NCI-H2107 treated with DMSO at 0.1 percent for 48 hours (cell line): ENCODE measurements around the gene DKK3.

Experiments used
- DNase-seq: peaks from one replicate; lab custom pipeline; 2025; ENCODE audit not compliant: unreplicated experiment; lab: John Stamatoyannopoulos, UW

DKK3 gene

DNA sequence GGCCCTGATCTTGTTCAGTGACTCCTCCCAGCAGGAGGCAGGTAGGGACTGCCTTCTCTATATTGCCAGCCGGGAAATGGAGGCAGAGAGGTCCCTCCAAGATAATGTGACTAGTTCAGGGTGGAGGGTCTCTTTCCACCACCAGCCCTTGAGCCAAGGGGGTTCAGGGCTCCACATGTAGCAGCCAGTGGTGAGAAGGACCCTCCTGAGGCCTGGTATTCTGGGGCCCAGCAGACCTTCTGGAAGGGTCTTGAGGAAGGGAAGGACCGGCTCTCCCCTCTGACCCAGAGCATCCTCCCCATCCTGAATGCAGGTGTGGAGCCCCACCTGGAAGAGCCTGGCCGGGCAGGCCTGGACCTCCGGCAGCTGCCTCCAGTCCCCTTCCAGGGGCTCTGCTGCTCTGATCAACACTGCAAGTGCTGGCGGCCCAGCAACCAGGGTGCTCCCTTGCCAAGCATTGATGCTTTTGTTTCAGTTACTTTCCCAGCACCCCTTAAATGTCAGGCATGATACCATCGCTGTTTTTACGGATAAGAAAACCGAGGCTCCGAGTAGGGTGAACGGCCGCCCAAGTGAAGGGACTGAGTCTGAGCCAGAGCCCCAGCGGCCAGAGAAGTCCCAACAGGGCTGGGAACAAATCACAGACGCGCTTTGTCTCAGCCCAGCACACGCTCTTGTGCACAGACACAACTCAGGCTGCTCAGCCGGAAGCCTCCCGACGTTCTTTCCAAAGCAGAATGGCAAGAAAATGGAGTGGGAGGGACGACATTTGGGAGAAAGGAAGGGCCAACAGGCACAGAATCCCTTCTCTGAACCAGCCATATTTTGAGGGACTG is 38.8 kb downstream of the DKK3 start:
- no peak for DNase-seq

DNA sequence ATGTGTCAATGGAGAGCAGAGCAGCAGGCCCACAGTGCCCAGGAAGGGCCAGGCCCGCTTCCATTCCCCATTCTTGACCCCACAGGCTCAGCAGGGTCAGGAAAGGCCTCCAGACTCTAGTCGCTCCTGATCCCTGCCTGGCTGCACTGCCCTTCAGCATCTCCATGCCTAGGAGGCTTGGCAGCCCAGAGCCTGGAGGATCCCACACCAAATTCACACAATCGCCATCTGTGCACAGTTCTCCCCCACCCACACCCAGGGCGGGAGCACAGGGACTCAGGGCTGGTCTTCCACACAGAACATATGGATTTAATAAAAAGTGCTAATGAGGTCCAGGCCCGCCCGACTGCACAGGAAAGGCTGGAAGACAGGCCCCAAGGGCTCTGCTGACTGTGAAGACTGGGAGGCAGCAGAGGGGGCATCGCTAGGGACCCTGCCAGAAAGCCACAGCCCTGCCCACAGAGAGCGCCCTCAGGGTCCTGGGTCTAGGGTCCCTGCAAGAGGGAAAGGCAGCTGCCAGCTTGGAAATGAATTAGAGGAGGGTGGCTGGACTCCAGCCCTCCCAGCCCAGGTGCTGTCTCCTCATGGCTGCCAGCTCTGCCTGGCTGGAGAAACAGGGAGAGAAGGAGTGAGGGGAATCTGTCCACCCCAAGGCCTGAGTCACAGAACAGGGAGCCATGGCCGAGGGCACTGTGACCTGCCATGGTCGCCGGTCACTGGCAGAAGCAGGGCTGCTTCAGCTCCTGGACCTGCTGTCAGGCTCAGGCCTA is 39.7 kb downstream of the DKK3 start:
- DNase-seq = no peak

DNA sequence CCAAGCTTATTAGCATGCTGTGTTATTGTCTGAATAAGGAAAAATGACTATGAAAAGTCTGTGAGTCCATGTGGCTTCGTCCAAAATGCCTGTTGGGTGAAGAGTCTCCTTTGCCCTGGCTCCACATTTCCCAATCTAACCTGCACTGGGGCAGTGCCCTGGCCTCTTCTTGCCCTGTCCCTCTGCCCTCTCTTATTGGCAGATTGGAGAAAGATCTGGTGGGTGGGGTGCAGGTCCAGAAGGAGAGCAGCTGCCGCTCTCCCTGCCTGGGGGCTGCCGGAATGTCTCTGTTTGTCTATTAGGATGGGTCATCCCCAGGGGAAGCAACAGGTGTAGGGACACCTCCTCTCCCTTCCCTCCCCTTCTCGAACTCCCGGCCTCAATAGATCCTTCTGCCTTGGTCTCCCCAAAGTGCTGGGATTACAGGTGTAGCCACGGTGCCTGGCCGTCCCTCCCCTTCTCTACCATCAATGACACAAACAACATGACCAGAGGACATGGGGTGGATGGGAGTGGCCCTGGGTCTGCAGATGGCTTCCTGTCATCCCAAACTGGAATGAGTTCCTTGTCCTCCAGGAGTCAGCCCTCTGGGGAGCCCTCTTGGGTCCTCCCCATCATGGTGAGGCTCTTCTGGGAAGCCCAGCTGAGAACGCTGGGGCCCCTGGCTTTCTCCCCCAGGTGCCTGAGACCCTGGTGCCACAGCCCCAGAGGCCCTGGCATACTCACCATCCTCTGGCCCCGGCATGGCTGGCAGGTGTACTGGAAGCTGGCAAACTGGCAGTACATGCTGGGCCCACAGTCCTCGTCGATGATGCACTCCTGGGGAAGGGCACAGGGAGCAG is 40.5 kb downstream of the DKK3 start:
- DNase-seq = no peak

DNA sequence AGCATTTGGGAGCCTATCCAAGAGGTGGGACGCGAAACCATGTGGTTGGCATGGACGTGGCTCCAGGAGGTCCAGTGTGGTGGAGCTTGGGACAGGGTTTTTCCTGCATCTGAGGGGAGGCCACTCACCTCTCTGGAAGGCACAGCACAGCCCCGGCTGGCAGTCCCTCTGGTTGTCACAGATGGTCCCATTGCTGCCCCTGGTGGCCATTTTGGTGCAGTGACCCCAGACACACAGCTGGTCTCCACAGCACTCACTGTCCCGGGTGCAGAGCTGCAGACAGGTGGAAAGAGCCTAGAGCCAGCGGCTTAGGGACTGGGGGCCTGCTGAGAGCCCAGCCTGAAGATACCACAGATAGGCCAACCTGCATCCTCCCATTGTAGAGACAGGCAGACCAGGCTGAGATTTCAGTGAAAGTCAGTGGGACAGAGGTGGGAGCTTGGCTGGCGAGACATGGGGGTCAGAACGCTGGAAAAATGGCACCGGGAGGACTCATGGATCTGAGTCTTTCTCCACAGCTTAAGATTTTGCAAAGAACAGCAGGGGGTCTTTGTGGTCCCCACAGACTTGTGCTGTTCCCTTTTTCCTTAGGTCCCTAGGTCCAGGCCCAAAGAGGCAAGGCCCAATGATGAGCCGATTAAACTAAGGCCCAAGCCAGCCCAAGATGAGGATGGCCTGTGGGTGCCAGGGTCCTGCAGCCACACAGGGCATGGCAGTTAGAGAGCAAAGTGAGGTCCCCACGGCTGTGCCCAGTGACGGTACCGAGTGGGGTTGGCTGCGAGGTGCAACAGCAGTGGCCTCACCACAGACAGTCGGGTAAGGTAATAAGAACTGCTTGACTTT is 41.4 kb downstream of the DKK3 start:
- no peak for DNase-seq

DNA sequence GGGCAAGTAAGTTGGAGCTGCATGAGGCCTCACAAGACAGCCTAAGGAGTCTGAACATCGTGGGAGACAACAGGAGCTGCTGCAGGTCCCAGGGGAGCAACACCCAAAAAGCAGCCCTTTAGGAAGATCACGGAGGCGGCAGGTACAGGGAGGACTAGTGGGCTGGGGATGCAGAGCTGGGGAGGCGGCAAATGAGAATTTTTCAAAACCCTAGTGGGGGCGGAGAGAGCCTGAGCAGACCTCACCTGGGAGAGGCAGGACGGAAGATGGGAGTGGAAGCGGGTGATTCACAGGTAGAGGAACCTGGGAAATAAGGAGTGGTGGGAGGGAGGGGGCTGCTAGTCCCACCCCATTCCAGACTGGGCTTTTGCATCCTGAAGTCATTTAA is 42.1 kb downstream of the DKK3 start:
- no peak for DNase-seq

DNA sequence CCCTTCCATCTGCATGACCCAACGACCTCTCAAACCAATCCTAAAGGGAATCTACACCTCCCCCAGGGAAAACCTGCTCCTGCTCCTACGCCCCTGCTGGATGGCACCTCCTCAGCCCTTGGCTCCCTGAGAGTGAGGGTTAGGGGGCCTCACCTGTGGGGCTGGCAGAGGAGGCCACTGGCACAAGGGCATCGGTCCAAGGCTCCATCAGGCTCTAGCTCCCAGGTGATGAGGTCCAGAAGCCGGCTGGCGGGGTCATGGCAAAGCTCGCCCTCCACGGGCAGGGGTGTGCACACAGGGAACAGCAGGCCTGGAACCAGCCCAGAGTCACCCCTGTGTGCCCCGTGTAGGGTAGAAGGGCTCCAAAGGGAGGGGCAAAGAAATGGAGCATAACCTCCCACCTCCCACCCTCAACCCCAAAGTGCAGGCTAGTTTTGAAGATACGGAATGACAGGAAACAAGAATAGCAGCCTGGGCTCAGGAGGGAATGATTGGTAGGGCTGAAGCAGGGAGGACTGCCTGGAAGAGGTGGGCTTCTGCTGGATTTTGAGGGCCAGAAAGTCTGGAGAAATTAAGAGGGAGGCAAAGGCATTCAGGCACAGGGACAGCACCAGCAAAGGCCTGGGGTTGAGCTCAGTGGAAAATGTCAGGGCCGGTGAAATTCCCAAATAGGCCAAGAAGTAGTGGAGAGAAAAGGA is 42.6 kb downstream of the DKK3 start:
- DNase-seq = no peak

DNA sequence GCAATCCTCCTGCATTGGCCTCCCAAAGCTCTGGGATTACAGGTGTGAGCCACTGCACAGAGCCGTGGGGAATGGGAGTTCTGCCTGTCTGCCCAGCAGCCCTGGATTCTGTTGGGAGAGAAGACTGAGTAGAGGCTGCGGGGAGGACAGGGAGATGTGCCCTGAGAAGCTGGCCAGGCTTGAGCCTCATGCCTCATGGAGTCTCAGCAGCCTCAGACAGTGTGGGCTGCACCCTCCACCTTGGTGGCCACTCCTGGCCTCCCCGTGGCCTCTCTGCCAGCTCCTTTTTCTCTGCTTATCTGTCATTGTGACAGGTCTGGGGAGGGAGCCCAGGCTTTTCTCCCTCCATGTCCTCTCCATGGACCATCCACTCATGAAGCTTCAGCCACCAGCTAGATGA is 43.2 kb downstream of the DKK3 start:
- no peak for DNase-seq

DNA sequence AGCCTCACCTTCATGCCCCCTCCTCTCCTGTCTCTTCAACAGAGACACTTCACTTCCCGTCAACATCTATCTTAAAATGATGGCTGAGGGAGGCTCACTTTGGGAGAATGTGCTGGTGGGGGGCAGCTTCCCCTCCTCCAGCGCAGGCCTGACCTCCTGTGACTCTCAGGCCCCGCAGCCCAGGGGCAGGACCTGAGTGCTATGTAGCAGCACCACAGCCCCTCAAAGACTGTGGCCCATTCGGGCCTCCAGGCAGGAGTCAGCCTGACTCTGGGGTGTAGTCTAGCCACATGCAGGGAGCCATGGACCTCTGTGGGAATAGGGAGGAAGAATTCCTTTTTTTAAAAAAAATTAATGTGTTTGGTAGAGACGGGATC is 43.7 kb downstream of the DKK3 start:
- DNase-seq = no peak

DNA sequence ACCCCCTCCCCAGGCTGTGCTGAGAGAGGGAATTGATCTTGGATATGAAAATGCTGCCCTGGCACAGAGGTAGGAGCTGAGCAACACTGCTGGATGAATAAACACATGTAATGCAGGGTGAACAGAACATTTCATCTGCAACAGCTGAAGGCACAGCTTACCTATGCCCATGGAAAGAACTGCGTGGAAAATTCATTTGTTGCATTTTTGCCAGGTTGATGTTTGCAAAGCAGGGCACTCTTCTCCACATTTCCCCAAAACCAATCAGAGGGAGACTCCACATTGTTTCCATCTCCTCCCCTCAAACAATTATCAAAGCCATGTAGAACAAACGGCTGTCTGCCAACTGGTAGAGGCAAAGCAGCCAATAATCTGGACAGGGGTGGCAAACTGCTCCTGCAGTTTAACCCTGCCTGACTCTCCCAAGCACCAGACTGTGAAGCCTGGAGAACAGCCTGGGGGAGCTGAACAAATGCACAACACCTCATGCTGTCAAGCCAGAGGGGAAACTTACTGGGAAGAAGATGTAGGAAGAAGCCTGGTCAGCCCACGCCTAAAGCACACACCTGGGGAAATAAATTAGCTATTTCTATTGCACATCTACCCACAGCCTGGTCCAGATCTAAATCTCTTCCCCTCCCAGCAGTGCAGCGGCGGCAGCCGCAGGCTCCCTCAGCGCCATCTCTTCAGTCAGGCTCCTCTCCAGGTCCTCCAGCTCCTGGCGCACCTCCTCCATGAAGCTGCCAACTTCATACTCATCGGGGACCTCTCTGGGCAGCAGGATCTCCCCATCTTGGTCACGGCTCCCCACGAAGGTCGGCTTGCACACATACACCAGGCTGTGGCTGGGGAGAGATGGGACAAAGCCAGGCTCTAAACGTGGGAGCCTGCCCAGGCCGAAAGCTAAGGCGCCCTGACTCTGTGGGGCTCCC is 44.3 kb downstream of the DKK3 start:
- DNase-seq = no peak

DNA sequence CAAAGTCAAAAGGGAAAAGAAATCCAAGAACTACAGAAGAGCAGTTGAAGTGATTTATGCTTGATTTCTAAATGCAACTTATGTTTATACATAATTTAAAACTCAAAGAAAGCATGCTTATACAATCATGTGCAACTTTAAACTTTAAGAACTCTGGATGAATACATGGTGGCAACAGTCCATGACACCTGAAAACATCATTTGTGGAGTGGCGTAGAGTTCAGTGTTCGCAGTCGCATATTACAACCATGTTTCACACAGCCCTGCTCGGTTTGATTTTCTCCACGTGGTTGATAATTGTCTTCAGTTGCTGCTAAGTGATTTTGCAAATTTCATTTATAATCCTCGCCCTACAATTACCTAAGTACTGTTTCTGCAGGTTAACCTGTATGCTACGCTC is 45.4 kb downstream of the DKK3 start:
- DNase-seq = no peak

DNA sequence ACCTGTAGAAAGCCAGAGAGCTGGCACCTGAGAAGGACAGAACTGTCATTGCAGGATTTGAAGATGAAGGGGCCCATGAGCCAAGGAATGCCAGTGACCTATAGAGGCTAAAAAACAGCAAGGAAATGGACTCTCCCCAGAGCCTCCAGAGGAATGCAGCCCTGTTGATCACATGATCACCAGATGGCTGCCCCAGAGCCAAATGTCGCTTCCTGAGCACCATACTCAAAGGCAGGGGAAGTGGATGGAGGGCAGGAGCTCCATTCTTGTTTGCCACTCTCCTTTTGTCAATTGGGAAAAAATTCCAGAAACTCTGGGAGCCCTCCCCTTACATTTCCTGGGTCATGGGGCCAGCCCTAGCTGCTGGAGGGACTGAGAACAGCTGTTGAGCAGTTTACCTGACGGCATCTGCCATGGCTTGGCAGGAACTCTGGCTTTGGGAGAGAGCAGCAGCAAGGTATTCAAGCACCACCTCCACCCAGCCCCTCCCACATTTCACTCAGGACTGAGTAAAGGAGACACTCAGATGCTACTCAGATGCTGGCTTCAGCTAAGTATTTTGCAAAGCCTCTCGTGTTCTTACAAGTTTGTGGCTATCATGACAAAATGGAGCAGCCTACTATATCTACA is 46.9 kb downstream of the DKK3 start:
- no peak for DNase-seq

DNA sequence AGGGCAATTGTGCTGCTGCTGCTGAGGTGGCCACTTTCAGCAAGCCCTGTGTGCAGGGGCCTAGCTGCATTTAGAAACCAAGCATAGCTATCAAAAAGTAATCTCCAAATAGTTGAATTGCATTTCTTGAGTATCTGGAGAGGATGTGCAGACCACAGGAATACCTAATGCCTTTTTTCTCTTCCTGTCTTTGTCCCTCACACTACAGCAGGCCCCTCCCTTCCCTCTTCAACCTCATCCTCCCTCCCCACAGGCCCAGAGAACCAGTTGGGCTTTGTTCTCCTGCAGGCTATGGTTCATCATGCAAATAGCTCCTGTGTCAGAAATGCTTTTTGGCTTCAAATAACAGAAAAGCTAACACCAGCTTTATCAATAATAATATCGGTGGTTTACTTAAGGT is 47.7 kb downstream of the DKK3 start:
- no peak for DNase-seq

DNA sequence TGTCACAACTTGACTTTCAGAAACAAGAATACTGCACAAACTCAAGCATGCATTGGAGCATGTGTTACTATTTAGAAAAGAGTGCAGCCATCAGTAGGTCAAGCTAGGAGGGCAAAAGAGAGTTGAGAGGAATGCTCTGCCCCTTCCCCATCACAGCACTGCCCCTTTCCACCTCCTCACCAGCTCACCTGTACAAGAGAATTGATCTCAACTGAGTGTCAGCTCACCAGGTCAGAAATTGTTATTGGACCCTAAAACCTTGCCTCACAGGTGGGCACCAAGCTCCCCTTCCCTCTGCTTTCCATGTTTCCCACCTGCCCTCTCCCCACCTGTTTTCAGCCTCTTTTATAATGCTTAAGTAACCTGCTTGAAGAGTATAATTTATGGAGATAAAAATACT is 48.8 kb downstream of the DKK3 start:
- DNase-seq = no peak

DNA sequence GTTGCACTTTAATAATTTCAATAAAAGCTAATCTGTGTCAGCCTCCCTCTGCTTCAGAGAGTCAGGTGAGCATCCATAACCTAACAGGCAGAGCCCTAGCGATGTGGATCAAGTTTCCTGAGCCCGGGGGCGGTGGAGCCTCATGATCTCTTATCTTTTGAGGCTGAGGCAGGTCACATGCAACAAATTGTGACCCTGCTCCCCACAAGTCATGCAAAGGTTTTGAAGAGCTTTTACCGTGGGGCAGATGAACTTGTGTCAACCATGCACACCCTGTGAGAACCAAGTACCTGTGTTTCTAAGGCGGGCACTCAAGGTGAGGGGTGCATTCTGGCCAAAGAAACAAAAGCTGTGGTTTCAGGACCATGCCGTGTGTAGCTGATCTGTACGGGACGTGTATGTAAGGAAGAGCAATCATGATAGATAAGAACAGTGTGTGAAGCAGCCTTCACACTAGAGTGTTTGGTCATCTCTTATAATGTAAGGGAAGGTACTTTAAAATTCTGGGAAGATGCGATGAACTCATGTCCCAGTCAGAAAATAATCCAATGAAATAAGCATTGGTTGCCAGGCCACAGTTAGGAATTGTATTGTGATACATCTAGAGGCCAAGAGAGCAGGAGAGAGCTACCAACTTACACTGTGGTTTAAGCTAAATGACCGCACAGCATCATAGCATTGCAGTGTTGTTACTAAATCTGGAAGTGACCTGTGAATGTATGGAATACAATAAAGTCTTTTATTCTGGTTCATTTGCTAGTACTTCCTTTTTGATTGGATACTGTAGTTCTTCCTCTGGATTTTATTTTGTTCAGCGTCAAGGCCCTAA is 49.8 kb downstream of the DKK3 start:
- no peak for DNase-seq

DNA sequence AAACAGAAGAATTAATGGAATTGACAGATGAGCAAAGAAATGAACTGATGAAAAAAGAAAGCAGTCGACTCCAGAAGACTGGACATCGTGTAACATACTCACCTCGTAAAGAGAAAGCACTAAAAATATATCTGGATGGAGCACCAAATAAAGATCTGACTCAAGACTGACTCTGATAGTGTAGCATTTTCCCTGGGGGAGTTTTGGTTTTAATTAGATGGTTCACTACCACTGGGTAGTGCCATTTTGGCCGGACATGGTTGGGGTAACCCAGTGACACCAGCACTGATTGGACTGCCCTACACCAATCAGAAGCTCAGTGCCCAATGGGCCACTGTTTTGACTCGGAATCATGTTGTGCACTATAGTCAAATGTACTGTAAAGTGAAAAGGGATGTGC is 52.4 kb downstream of the DKK3 start:
- DNase-seq = no peak

DNA sequence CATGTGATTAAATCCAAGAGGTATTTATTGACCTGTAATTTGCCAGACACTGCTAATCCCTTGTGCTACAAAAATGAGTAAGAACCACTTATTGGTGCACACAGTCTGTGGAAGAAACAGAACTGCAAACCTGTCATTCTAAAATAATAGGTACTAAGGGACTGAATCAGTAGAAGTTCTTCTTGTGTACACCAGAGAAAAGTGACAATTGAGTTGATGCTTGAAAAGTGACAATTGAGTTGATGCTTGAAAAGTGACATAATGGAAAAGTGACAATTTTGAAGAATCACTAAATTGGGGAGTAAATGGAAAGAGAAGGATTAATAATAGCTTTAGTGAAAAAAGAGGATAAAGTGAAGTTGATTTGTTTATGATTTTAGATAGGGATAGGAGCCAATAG is 56.4 kb downstream of the DKK3 start:
- DNase-seq = no peak

DNA sequence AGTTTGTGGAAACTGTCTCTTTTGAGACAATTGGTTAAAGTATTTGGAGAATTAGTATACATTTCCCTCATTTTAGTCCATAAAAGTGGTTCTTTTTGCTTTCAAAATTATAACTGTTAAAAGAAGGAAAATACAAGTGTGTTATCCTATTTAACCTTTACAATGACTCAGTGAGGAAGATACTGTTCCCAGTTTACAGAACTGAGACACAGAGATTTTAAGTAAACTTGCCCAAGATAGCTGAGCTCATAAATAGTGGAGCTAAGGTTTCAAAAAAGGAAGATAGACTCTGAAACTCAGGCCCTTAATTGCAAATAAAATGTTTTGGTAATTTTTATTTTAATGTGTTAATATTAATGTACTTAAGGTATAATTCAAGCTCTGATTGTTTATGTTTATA is 58.9 kb downstream of the DKK3 start:
- no peak for DNase-seq
